PC-3 (cell line): ENCODE measurements around the gene INCENP. TPM values are rescaled to one million over a fixed set of nuclear protein-coding genes. Genes with fewer than 3 reads are reported as not detected.

Source experiments
- ATAC-seq: fragments of 200-7000 bp; cut with Tn5 transposase; 2 replicates; pipeline ENCODE4 v1.9.1; 2020; ENCODE audit warnings: mild to moderate bottlenecking, moderate library complexity
- BruUV-seq: library from RNA; stranded (reverse); fragments of 400-500 nt; replicated peaks from 2 replicates; lab custom pipeline; 2021; lab: Mats Ljungman, UMichigan
- CTCF ChIA-PET: fragments of 300-600 bp; sonication (Branson Sonifier 250); formaldehyde crosslinking; loops from one replicate; lab custom pipeline; 2022; ENCODE audit warnings: antibody characterized with exemption; lab: Charles Lee
- POLR2A ChIA-PET: fragments of 300-600 bp; sonication (Branson Sonifier 250); formaldehyde crosslinking; loops from one replicate; lab custom pipeline; 2022; ENCODE audit warnings: antibody characterized with exemption; ENCODE audit not compliant: unreplicated experiment; lab: Charles Lee
- DNase-seq: peaks from one replicate; pipeline ENCODE4 v3.0.0-alpha.2; 2015
- H2AFZ ChIP-seq: fragments of 300-600 bp; sonication (generic); 2 replicates; pipeline ENCODE4 v1.6.0; 2016; ENCODE audit warnings: antibody characterized with exemption, low read length
- H3F3A ChIP-seq: fragments of 300-600 bp; sonication (generic); one replicate; pipeline ENCODE4 v1.6.0; 2017; ENCODE audit warnings: antibody characterized with exemption, low read length, control low read depth, mild to moderate bottlenecking; ENCODE audit not compliant: unreplicated experiment
- H3K27ac ChIP-seq: fragments of 300-600 bp; sonication (generic); 2 replicates; pipeline ENCODE4 v1.5.1; 2016; ENCODE audit warnings: mild to moderate bottlenecking, low read length
- H3K27me3 ChIP-seq: fragments of 300-600 bp; sonication (generic); 2 replicates; pipeline ENCODE4 v1.6.1; 2016; ENCODE audit warnings: low read length, mixed read lengths
- H3K36me3 ChIP-seq: fragments of 300-600 bp; sonication (generic); 2 replicates; pipeline ENCODE4 v1.6.1; 2016; ENCODE audit warnings: low read depth, mixed run types, low read length, mixed read lengths
- H3K4me1 ChIP-seq: fragments of 300-600 bp; sonication (generic); 2 replicates; pipeline ENCODE4 v1.5.1; 2016; ENCODE audit warnings: low read length; ENCODE audit not compliant: insufficient read depth
- H3K4me2 ChIP-seq: fragments of 300-600 bp; sonication (generic); 2 replicates; pipeline ENCODE4 v1.6.0; 2016; ENCODE audit warnings: low read length
- H3K4me3 ChIP-seq: fragments of 300-600 bp; sonication (generic); 2 replicates; pipeline ENCODE4 v1.5.1; 2016; ENCODE audit warnings: mild to moderate bottlenecking, low read length, mixed read lengths
- H3K79me2 ChIP-seq: fragments of 300-600 bp; sonication (generic); 2 replicates; pipeline ENCODE4 v1.6.1; 2017; ENCODE audit warnings: low read length, mixed read lengths
- H3K9ac ChIP-seq: fragments of 300-600 bp; sonication (generic); 2 replicates; pipeline ENCODE4 v1.6.0; 2016; ENCODE audit warnings: mild to moderate bottlenecking, low read length
- H3K9me2 ChIP-seq: fragments of 300-600 bp; sonication (generic); replicated peaks from 2 replicates; pipeline ENCODE4 v1.6.1; 2016; ENCODE audit warnings: mixed run types, low read length, mixed read lengths
- H3K9me3 ChIP-seq: fragments of 300-600 bp; sonication (generic); 2 replicates; pipeline ENCODE4 v1.6.1; 2016; ENCODE audit warnings: low read length, mixed read lengths
- H4K20me1 ChIP-seq: fragments of 300-600 bp; sonication (generic); 2 replicates; pipeline ENCODE4 v1.6.1; 2016; ENCODE audit warnings: low read length, mixed read lengths
- CTCF ChIP-seq: fragments of 300-600 bp; sonication (generic); conservative IDR thresholded peaks from 2 replicates; pipeline ENCODE4 v1.5.1; 2017; ENCODE audit warnings: antibody characterized with exemption, low read depth, mild to moderate bottlenecking, low read length
- EZH2 ChIP-seq: fragments of 300-600 bp; sonication (generic); IDR thresholded peaks from one replicate; pipeline ENCODE4 v1.6.1; 2017; ENCODE audit warnings: antibody characterized with exemption, mild to moderate bottlenecking, low read length; ENCODE audit not compliant: unreplicated experiment
- EZH2phosphoT487 ChIP-seq: fragments of 300-600 bp; sonication (generic); IDR thresholded peaks from 2 replicates; pipeline ENCODE4 v1.6.1; 2018; ENCODE audit warnings: mild to moderate bottlenecking, antibody characterized with exemption, low read length, borderline replicate concordance
- intact Hi-C: fragments of 100-400 bp; cut with micrococcal nuclease; formaldehyde crosslinking; loops from 2 replicates; pipeline ENCODE4 v1.9.0; 2023
- total RNA-seq: library from RNA; depleted of rRNA; stranded (reverse); fragments of >200 nt; gene quantifications from 2 replicates; pipeline ENCODE4 v1.2.3, GENCODE V29; 2014

The INCENP gene
- total RNA-seq, 1 experiment from 2014 or later = 114 TPM

GRCh38 chr11:62147545-62147944, 23.7 kb downstream of the INCENP start:
- peaks cover 75% of the 10 kb centered on the region for H3K36me3 ChIP-seq
- no peaks in the 10 kb centered on the region for H3K9me2 ChIP-seq
- no peaks in the 10 kb centered on the region for H4K20me1 ChIP-seq
- ATAC-seq (no peak), DNase-seq (no peak)
- H3K4me2 ChIP-seq = no peak overlapping the region
- ChIA-PET CTCF (no interaction called here), POLR2A (interaction anchor here (0.5 kb wide), 1 partner anchor 708 kb away, joined by 3 read pairs; no protein-coding TSS in a partner anchor)
- H3K4me1 ChIP-seq = no peaks in the 10 kb centered on the region
- no peaks in the 10 kb centered on the region for H3F3A ChIP-seq
- H3K9me3 ChIP-seq = no peaks in the 10 kb centered on the region
- intact Hi-C loops = no loop called here
- no peak overlapping the region for H3K27ac ChIP-seq
- H3K27me3 ChIP-seq = no peaks in the 10 kb centered on the region
- H3K4me3 ChIP-seq = no peak overlapping the region
- no TSS peak for BruUV-seq
- H3K79me2 ChIP-seq = no peaks in the 10 kb centered on the region
- no peak overlapping the region for H3K9ac ChIP-seq
- TF ChIP-seq EZH2phosphoT487 (no peak), CTCF (peak; percentile 19; the same call in 1 of the 2 replicates), EZH2 (no peak)
- H2AFZ ChIP-seq = no peak overlapping the region

DNA sequence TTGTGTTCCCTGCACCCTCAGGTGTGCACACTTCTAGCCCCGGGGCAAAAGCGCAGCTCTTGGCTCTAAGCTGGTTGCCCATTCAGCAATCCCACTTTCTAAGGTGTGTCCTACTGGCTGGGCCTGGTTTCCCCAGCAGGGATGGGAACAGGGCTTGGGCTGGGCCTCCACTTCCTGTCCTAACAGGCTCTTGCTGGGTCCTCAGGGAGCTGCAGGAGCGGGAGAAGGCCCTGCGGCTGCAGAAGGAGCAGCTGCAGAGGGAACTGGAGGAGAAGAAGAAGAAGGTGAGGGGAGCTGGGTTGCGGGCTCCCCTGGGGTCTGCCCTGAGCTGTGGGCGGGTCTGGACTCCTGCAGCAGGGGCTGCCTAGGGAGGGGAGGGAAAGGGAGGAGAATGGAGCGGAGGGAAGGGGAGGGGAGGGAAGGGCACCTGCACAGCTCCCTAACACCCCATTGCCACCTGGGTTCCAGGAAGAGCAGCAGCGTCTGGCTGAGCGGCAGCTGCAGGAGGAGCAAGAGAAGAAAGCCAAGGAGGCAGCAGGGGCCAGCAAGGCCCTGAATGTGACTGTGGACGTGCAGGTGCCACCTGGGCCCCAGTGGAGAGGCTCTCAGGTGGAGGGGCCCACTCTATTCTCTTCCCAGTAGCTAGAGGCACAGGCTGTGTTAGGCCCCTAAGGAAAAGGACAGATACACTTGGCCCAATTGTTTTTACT, 24.6 kb downstream of the INCENP start:
- Histone ChIP-seq H2AFZ (no peak overlapping the region), H3K79me2 (no peaks in the 10 kb centered on the region), H3K9me2 (no peaks in the 10 kb centered on the region), H4K20me1 (no peaks in the 10 kb centered on the region), H3K9me3 (no peaks in the 10 kb centered on the region), H3K27me3 (no peaks in the 10 kb centered on the region), H3F3A (no peaks in the 10 kb centered on the region), H3K36me3 (peaks cover 71% of the 10 kb centered on the region), H3K4me1 (no peaks in the 10 kb centered on the region), H3K4me3 (no peak overlapping the region), H3K4me2 (no peak overlapping the region), H3K9ac (no peak overlapping the region), H3K27ac (no peak overlapping the region)
- intact Hi-C loops = no loop called here
- no peak for ATAC-seq
- POLR2A ChIA-PET = no interaction called here
- no TSS peak for BruUV-seq
- TF ChIP-seq CTCF = no peak
- TF ChIP-seq EZH2phosphoT487 = no peak
- no peak for TF ChIP-seq EZH2
- CTCF ChIA-PET = no interaction called here
- no peak for DNase-seq
